Measurements from ENCODE around the gene ID4. TPM values are rescaled to one million over a fixed set of nuclear protein-coding genes. Genes with fewer than 3 reads are reported as not detected.

Gene ID4, protein sequence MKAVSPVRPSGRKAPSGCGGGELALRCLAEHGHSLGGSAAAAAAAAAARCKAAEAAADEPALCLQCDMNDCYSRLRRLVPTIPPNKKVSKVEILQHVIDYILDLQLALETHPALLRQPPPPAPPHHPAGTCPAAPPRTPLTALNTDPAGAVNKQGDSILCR
- total RNA-seq, result 1 to 10 TPM; 2.4 to 5.3 TPM

DNA sequence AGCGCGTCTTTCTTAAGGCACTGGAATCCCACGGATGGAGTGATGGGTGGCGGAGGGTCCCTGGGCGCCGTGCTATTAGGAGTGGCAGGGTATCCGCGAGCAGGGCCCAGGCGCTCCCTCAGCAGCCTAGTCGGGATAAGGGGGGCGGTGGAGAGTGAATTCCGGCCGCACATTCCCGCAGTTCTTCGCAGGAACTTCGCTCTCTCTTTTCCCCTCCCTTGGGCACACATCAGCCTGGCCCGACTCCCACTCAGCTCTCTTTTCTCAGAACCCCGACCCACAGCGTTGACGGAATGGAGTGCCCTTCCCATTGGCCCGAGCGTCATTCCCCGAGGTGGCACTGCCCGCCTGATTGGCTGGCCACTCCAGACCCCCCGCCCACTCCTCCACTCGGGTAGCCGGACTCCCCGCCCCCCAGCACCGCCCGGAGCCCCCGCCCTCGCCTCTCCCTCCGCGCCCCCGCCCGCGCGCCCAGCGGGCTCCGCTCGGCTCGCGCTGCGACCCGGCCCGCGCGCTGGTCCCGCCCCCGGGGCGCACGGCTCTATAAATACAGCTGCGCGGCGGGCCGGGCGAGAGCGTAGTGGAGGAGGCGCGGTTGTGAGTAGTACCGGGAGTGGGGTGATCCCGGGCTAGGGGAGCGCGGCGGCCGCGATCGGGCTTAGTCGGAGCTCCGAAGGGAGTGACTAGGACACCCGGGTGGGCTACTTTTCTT, at the start of gene ID4:
Gene ID4 (plus strand): TSS at position 572 of the 712 bp plus-strand sequence. CDS start 385 bp downstream, outside the sequence.
- intact Hi-C loops (cut with DNase I), result no loop called here
- H3K4me1 ChIP-seq, result no peaks in the 10 kb centered on the region

DNA sequence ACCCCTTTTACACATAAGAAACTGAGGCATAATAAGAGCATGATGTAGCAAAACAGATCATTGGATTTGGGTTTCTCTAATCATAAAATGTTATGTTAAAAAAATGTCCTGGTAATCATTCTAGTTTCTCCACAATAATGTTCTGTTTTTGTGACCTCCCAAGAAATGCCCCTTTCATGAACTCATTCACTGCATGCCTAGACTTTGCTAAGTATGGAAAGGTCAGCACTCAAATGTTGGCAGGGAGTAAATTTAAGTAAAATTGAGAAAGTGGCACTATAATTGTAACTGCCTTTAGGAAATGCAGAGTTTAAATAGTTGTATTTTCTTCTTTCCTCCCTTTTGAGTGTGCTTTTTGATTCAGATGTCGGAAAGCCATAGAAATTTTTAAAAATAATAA, 48.5 kb upstream of the ID4 start:
- intact Hi-C loops (cut with DNase I), result no loop called here
- Histone ChIP-seq H3K27me3 (no peaks in the 10 kb centered on the region), H3K27ac (no peak overlapping the region), H3K4me3 (no peak overlapping the region), H3K9me3 (no peaks in the 10 kb centered on the region), H3K36me3 (no peaks in the 10 kb centered on the region), H3K9ac (ENCODE audit: low read depth in 2 of 2, low read length in 2 of 2) (no peak overlapping the region), H3K4me1 (no peaks in the 10 kb centered on the region)
- TF ChIP-seq, protein P1, sequence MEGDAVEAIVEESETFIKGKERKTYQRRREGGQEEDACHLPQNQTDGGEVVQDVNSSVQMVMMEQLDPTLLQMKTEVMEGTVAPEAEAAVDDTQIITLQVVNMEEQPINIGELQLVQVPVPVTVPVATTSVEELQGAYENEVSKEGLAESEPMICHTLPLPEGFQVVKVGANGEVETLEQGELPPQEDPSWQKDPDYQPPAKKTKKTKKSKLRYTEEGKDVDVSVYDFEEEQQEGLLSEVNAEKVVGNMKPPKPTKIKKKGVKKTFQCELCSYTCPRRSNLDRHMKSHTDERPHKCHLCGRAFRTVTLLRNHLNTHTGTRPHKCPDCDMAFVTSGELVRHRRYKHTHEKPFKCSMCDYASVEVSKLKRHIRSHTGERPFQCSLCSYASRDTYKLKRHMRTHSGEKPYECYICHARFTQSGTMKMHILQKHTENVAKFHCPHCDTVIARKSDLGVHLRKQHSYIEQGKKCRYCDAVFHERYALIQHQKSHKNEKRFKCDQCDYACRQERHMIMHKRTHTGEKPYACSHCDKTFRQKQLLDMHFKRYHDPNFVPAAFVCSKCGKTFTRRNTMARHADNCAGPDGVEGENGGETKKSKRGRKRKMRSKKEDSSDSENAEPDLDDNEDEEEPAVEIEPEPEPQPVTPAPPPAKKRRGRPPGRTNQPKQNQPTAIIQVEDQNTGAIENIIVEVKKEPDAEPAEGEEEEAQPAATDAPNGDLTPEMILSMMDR (IDR thresholded peaks at IDR 0.05), result no peak
- DNase-seq, result no peak

More for the DNA sequence above, at the start of gene ID4:
- H3K4me3 ChIP-seq, result peak within 1 kb of the TSS; percentile 61
- H3K9me3 ChIP-seq, result no peaks in the 10 kb centered on the region
- TF ChIP-seq, protein P1 (IDR thresholded peaks at IDR 0.05), result no peak
- peak within 1 kb of the TSS; percentile 69 to 89 for H3K9ac ChIP-seq (ENCODE audit: low read depth in 2 of 2, low read length in 2 of 2)
- no peaks in the 10 kb centered on the region for H3K36me3 ChIP-seq
- H3K27ac ChIP-seq, result peak within 1 kb of the TSS; percentile 47
- H3K27me3 ChIP-seq, result peaks cover 10% of the 10 kb centered on the region
- DNase-seq, result peak; percentile 86

DNA sequence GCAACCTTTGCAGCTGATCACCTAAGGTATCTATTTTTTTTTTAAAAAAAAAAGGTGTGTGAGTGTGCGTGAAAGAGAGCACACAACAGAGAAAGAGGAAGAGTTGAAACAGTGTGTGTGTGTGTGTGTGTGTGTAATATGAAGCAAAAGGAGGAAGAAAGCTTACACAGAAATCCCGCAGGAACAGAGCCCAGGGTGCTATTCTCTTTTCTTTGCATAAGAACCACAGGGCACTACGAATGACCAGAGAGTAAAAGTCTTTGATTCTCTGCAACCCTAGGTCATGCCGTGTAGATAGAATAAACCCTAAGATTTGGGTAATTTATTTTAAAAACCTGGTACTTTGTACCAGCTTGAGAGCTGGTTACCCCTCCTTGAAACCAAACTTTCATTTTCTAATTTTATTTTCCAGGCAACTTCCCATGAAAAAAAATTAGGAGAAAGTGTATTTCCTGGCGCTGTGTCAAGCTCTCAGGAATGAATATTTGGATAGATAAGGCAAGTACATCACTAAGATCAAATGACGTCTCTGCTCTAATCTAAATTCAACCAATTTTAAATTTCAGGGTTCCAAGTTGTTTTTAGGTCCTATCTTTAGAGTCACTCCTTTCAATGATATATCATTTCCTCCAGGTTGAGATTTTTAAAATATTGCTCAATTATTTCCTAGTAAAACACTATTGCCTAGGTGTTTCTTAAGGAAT, 47.9 kb upstream of the ID4 start:
- no peaks in the 10 kb centered on the region for H3K4me1 ChIP-seq
- no peak overlapping the region for H3K27ac ChIP-seq
- intact Hi-C loops (cut with DNase I), result no loop called here
- H3K27me3 ChIP-seq, result no peaks in the 10 kb centered on the region
- TF ChIP-seq, protein P1 (IDR thresholded peaks at IDR 0.05), result no peak
- H3K4me3 ChIP-seq, result no peak overlapping the region
- no peak for DNase-seq
- H3K36me3 ChIP-seq, result no peaks in the 10 kb centered on the region
- no peaks in the 10 kb centered on the region for H3K9me3 ChIP-seq
- no peak overlapping the region for H3K9ac ChIP-seq (ENCODE audit: low read depth in 2 of 2, low read length in 2 of 2)

DNA sequence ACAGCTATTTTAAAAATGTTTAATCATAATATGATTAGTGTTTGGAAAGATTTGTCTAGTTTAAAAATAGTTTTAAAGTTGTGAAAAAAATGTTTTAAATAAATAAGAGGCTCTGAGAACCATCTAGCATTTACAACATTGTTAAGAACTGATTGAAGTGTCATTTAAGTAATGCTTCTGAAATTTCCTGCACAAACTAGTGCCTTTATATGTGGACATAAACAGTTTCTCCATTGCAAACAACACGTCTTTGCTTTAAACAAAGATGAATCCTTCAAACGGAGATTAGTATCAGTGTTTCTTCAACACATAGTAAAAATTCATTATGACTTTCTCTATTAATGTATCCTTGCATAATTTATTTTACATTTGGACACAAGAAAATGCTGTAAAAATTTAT, 45.9 kb upstream of the ID4 start:
- no peaks in the 10 kb centered on the region for H3K9me3 ChIP-seq
- no peak overlapping the region for H3K4me3 ChIP-seq
- no peaks in the 10 kb centered on the region for H3K4me1 ChIP-seq
- TF ChIP-seq, protein P1 (IDR thresholded peaks at IDR 0.05), result no peak
- H3K9ac ChIP-seq (ENCODE audit: low read depth in 2 of 2, low read length in 2 of 2), result no peak overlapping the region
- no peak for DNase-seq
- intact Hi-C loops (cut with DNase I), result no loop called here
- no peaks in the 10 kb centered on the region for H3K36me3 ChIP-seq
- H3K27me3 ChIP-seq, result no peaks in the 10 kb centered on the region
- no peak overlapping the region for H3K27ac ChIP-seq

DNA sequence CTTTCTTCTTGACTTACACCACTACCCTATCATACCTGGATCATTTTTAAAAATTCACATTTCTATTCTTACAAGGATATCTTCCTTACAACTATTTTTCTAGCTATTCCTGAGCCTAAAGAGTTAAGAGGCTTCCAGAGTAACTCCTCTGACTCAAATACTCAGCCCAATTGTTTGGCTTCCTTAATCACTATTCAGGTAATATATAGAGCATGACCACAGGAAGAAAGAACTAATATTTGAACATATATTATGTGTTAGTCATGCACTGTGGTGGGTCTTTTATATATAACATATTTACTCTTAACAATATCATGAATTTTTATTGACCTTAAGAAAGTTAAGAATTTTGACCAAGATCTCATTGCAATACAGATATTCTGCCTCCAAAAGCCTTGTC, 42.0 kb upstream of the ID4 start:
- no peak overlapping the region for H3K9ac ChIP-seq (ENCODE audit: low read depth in 2 of 2, low read length in 2 of 2)
- intact Hi-C loops (cut with DNase I), result no loop called here
- H3K27me3 ChIP-seq, result no peaks in the 10 kb centered on the region

More for the DNA sequence above, 42.0 kb upstream of the ID4 start:
- no peaks in the 10 kb centered on the region for H3K9me3 ChIP-seq
- TF ChIP-seq, protein P1 (IDR thresholded peaks at IDR 0.05), result no peak
- H3K36me3 ChIP-seq, result no peaks in the 10 kb centered on the region
- H3K27ac ChIP-seq, result no peak overlapping the region
- no peak overlapping the region for H3K4me3 ChIP-seq
- DNase-seq, result no peak
- no peaks in the 10 kb centered on the region for H3K4me1 ChIP-seq

Measured in colonic mucosa (tissue), 4 donors.